NOMO-1 treated with DMSO at 0.1 percent for 48 hours (cell line): Measurements from ENCODE around the gene HAO1.
"Not testable (repeated sequence)": the region's sequence is repeated elsewhere in the genome, so short reads cannot be mapped to it uniquely, and the experiment has no call there.

Experiments
- DNase-seq: peaks from one replicate; lab custom pipeline; 2025; ENCODE audit not compliant: unreplicated experiment; lab: John Stamatoyannopoulos, UW

Gene HAO1

DNA sequence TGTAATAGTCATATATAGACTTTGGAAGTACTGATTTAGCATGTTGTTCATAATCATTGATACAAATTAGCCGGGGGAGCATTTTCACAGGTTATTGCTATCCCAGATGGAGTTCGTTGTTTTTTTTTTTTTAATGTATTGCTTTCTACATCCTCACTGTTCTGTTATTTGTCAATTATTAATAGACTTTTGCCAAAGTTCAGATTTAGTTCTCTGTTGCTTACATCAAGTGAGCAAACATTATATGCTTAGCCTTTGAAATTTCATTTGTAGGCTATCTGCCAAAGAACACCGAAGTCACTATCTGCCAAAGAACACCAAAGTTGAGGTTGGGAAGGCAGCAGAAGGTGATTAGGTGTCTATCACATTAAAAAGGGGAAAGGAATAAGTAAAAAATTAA, at the start of gene HAO1:
Gene HAO1, minus strand, starts transcription at position 118 of the 400 bp plus-strand sequence. Its CDS starts 36 bp downstream, at position 82.
- no peak for DNase-seq

- no peak for DNase-seq
These were observed 49.1 kb upstream of the HAO1 start for GRCh38 chr20:7989379-7989778.

- no peak for DNase-seq
These were observed 45.7 kb upstream of the HAO1 start for GRCh38 chr20:7985916-7986315.

DNA sequence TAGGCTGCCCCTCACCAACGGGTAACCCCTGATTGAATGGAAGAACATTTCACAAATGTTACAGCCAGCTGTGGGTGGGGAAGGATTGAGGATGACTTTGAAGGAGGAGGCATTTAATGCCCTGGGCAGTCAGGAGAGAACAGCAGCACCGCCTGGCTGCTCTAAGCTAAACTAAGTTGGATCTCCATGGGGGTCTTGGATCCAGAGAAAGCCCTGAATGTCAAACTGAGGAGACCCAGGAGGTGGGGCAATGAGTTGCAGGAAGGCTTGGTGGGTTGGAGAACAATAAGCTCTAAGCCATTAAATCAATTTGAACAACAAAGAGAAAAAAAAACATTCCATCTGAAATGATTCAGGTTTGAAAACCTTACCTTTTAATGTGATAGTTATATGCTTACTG, 43.9 kb upstream of the HAO1 start:
- no peak for DNase-seq

- no peak for DNase-seq
These were observed 41.1 kb upstream of the HAO1 start for GRCh38 chr20:7981374-7981773.

GRCh38 chr20:7980332-7981046, 40.2 kb upstream of the HAO1 start:
- peak; percentile 10 for DNase-seq

GRCh38 chr20:7977709-7978108, 37.5 kb upstream of the HAO1 start:
- no peak for DNase-seq

DNA sequence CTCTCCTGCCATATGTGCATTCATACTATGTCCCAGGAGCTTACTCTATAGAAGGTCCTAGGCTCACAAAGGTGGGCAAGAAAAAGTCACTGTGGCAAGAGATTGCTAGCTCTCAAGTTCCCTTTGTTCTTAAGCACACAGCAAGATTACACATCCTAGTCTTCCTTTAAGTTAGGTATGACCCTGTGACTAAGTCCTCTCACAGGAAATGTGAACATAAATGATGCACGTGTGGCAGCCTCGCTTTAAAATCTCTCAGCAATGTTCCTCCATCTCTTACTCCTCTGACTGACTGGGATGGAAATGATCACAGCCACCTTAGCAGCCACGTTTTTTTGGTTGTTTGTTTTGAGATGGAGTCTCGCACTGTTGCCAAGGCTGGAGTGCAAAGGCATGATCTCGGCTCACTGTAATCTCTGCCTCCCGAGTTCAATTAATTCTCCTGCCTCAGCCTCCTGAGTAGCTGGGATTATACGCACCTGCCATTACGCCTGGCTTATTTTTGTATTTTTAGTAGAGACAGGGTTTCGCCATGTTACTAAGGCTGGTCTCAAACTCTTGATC, 35.7 kb upstream of the HAO1 start:
- DNase-seq = no peak

GRCh38 chr20:7974785-7975435, 34.7 kb upstream of the HAO1 start:
- DNase-seq = no peak

GRCh38 chr20:7971536-7972280, 31.4 kb upstream of the HAO1 start:
- no peak for DNase-seq

DNA sequence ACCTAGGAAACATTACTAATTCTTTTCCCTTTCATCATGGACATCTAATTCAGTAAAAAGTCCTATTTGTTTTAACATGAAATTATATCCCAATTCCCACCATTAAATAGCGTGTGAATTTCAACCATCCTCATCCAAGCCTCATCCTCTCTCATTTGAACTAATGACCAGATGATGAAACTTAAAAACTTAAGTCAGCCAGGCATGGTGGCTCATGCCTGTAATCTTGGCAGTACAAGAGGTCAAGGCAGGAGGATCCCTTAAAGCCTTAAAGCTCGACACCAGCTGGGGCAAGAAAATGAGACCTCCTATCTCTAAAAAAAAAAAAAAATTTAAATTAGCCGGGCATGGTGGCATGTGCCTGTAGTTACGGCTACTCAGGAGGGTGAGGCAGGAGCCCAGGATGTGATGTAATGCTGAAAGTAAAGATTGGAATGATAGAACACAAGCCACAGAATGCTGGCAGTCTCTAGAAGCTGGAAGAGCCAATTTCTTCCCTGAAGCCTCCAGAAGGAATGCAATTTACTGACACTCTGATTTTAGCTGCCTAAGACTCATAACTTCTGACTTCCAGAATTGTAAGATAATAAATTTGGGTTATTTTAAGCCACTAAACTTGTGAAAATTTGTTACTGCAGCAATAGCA, 27.1 kb upstream of the HAO1 start:
- no peak for DNase-seq

- no peak for DNase-seq
These were observed 25.9 kb upstream of the HAO1 start for GRCh38 chr20:7966176-7966575.

DNA sequence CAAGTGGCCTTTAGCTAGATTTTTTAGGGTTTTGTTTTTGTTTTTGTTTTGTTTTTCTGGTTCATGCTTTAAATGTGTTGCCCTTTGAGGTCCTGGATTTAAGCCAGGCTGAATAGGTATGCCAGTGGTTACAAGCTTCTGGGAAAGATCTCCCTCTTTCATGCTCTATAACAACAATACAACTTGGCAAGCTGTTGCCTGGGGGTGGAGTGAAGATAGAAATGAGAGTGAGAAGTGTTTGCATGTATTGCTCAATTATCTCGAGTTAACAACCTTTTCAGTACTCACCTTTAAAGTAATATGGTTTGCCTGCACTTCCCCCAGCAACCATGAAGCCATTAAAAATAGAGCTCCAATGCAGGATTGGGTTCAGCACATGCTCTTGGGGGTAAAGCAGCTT, 19.2 kb upstream of the HAO1 start:
- DNase-seq = no peak

DNA sequence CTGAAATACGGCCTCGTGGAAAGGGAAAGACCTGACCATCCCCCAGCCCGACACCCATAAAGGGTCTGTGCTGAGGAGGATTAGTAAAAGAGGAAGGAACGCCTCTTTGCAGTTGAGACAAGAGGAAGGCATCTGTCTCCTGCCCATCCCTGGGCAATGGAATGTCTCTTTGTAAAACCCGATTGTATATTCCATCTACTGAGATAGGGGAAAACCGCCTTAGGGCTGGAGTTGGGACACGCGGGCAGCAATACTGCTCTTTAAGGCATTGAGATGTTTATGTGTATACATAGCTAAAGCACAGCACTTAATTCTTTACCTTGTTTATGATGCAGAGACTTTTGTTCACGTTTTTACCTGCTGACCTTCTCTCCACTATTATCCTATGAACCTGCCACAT, 16.3 kb upstream of the HAO1 start:
- not testable (repeated sequence) for DNase-seq

GRCh38 chr20:7950387-7950786, 10.1 kb upstream of the HAO1 start:
- no peak for DNase-seq

DNA sequence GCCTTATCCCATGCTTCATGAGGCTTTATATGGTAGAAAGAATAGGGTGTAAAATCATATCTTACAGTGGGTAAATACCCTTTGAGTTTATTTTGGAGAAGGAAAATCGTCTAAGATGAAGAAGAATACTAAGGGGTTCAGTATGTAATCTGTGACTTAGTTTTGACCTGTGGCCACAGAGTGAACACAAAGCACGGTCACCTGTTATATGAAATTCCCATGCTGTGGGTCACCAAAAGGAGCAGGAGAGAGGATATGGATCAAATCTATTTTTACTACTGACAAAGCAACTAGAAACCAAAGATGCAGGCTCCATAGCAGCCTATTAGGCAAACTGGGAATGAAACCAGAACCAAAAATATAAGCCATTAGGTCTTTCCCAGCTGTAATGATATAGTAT, 3.6 kb upstream of the HAO1 start:
- no peak for DNase-seq

DNA sequence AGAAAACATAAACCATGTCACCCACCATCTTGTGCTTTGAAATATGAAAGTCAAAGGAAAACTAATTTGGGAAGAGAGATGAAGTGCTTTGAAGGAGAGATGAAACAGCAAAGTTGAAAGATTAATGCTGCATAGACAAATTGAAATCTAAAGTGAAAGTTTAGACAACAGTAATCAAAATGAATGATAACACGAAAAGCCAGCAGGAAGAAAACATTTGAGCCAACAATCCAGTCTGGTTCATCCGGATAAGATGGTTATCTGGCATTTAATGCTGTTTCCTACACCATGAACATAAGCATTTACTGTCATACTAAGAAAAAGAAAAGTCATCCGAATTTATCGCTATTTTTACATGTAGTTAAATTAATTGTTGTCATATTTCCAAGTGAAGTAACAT, 595 bp downstream of the HAO1 start:
- no peak for DNase-seq

- no peak for DNase-seq
These were observed 2.2 kb downstream of the HAO1 start for GRCh38 chr20:7938058-7938457.

GRCh38 chr20:7937328-7937727, 2.9 kb downstream of the HAO1 start:
- no peak for DNase-seq

DNA sequence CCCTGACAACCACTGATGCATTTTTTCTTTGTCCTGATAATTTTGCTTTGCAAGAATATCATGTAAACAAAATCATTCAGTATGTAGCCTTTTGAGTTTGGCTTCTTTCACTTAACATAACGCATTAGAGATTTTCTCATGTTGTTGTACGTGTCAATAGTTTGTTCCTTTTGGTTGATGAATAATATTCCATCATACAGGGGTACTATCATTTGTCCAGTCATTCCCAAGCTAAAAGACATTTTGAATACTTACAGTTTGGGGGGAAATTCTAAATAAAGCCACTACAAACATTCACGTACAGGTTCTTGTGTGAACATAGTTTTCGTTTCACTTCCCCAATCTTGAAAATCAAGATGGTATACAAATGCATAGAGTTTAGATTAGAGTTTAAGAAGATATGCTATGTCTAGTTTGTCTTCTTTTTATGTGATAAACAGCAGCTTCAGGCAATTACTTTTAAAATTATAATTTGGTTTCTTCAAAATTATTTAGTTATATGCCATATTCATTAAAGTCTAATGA, 5.2 kb downstream of the HAO1 start:
- DNase-seq = peak; percentile 49

GRCh38 chr20:7933346-7933745, 6.9 kb downstream of the HAO1 start:
- DNase-seq = peak; percentile 19
